HEK293 (cell line): ENCODE data around the gene DVL1.

Experiments used
- FEZF1 ChIP-seq: fragments of 450-650 bp; formaldehyde crosslinking; IDR thresholded peaks from 2 replicates; pipeline ENCODE4 v1.5.1; 2016; ENCODE audit warnings: missing biosample characterization, missing genetic modification characterization
- GLI4 ChIP-seq: fragments of 450-650 bp; formaldehyde crosslinking; IDR thresholded peaks from 2 replicates; pipeline ENCODE4 v1.5.1; 2016; ENCODE audit warnings: missing biosample characterization, missing genetic modification characterization
- HOXD13 ChIP-seq: sonication (generic); formaldehyde crosslinking; IDR thresholded peaks from 2 replicates; pipeline ENCODE4 v1.8.0; 2022; ENCODE audit warnings: missing genetic modification reagents, borderline replicate concordance
- KLF8 ChIP-seq: fragments of 450-650 bp; formaldehyde crosslinking; IDR thresholded peaks from 2 replicates; pipeline ENCODE4 v1.5.1; 2016; ENCODE audit warnings: missing biosample characterization, missing genetic modification characterization
- PRDM6 ChIP-seq: fragments of 450-650 bp; formaldehyde crosslinking; IDR thresholded peaks from 2 replicates; pipeline ENCODE4 v1.5.1; 2017; ENCODE audit warnings: missing biosample characterization, missing genetic modification characterization
- ZBTB48 ChIP-seq: fragments of 450-650 bp; formaldehyde crosslinking; IDR thresholded peaks from 2 replicates; pipeline ENCODE4 v1.5.1; 2016; ENCODE audit warnings: missing biosample characterization, missing genetic modification characterization
- ZBTB8A ChIP-seq: fragments of 450-650 bp; formaldehyde crosslinking; IDR thresholded peaks from 2 replicates; pipeline ENCODE4 v1.5.1; 2016; ENCODE audit warnings: missing biosample characterization, missing genetic modification characterization
- ZEB2 ChIP-seq: fragments of 450-650 bp; formaldehyde crosslinking; IDR thresholded peaks from 2 replicates; pipeline ENCODE4 v1.5.1; 2016; ENCODE audit warnings: missing biosample characterization, missing genetic modification characterization
- ZIC2 ChIP-seq: fragments of 450-650 bp; formaldehyde crosslinking; IDR thresholded peaks from 2 replicates; pipeline ENCODE4 v1.5.1; 2016; ENCODE audit warnings: missing biosample characterization, missing genetic modification characterization
- ZNF221 ChIP-seq: fragments of 450-650 bp; formaldehyde crosslinking; IDR thresholded peaks from 2 replicates; pipeline ENCODE4 v1.5.1; 2017; ENCODE audit warnings: missing biosample characterization, missing genetic modification characterization, borderline replicate concordance
- ZNF335 ChIP-seq: fragments of 450-650 bp; formaldehyde crosslinking; conservative IDR thresholded peaks from 2 replicates; pipeline ENCODE4 v1.5.1; 2016; ENCODE audit warnings: missing biosample characterization, missing genetic modification characterization
- ZNF518A ChIP-seq: fragments of 450-650 bp; formaldehyde crosslinking; conservative IDR thresholded peaks from 2 replicates; pipeline ENCODE4 v1.5.1; 2016; ENCODE audit warnings: low read depth, missing biosample characterization, missing genetic modification characterization
- ZNF521 ChIP-seq: fragments of 450-650 bp; formaldehyde crosslinking; IDR thresholded peaks from 2 replicates; pipeline ENCODE4 v1.5.1; 2017; ENCODE audit warnings: missing biosample characterization, mild to moderate bottlenecking, missing genetic modification characterization
- ZNF571 ChIP-seq: fragments of 450-650 bp; formaldehyde crosslinking; IDR thresholded peaks from 2 replicates; pipeline ENCODE4 v1.5.0; 2017; ENCODE audit warnings: missing biosample characterization, missing genetic modification characterization
- ZNF600 ChIP-seq: fragments of 450-650 bp; formaldehyde crosslinking; IDR thresholded peaks from 2 replicates; pipeline ENCODE4 v1.5.1; 2016; ENCODE audit warnings: missing biosample characterization, missing genetic modification characterization
- ZNF704 ChIP-seq: fragments of 450-650 bp; formaldehyde crosslinking; IDR thresholded peaks from 2 replicates; pipeline ENCODE4 v1.5.1; 2016; ENCODE audit warnings: missing biosample characterization, missing genetic modification characterization
- ZNF837 ChIP-seq: fragments of 450-650 bp; formaldehyde crosslinking; IDR thresholded peaks from 2 replicates; pipeline ENCODE4 v1.5.1; 2016; ENCODE audit warnings: missing biosample characterization, missing genetic modification characterization
- ZSCAN30 ChIP-seq: fragments of 450-650 bp; IDR thresholded peaks from 2 replicates; pipeline ENCODE4 v1.5.1; 2018; ENCODE audit warnings: missing biosample characterization, mild to moderate bottlenecking, missing genetic modification characterization, moderate library complexity
- TF ChIP-seq, protein P1 (sequence below): fragments of 450-650 bp; formaldehyde crosslinking; IDR thresholded peaks from 2 replicates; pipeline ENCODE4 v1.5.1; 2016; ENCODE audit warnings: missing biosample characterization, missing genetic modification characterization, low read depth
- TF ChIP-seq, protein P2 (sequence below): fragments of 450-650 bp; formaldehyde crosslinking; IDR thresholded peaks from 2 replicates; pipeline ENCODE4 v1.5.1; 2016; ENCODE audit warnings: missing biosample characterization, missing genetic modification characterization, borderline replicate concordance
- TF ChIP-seq, protein P3 (sequence below): fragments of 450-650 bp; formaldehyde crosslinking; conservative IDR thresholded peaks from 2 replicates; pipeline ENCODE4 v1.5.1; 2016; ENCODE audit warnings: low read depth, missing biosample characterization, missing genetic modification characterization

DVL1 gene

DNA sequence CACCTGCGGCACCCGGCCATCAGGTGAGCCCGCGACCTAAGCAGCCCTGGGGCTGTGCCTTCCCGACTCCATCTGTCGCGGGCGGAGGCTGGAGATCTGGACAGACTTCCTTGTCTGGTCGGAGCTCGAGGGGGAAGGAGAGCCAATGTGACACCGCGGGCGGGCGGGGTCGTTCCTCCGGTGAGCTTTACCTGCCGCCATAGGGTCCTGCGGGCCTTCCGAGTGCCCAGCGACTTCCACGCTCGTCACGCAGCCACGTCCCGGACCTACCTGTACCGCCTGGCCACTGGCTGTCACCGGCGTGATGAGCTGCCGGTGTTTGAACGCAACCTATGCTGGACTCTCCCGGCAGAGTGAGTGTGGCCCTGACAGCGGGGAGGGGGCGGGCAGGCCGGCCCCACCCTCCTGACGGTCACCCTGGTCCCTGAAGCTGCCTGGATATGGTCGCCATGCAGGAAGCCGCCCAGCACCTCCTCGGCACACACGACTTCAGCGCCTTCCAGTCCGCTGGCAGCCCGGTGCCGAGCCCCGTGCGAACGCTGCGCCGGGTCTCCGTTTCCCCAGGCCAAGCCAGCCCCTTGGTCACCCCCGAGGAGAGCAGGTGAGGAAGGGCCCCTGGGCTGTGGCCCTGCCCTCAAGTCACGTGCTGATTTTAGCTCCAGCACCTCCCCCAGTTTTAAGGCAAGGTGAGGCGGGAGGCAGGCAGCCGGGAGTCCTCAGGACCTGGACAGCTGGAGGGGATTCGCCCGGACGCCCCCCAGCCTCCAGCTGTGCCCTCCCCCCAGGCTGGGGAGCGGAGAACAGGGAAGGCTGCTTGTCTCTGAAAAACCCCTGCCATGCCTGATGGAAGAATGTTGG, 39.7 kb downstream of the DVL1 start (continued):
- no peak for TF ChIP-seq PRDM6 (tag by site-specific recombination)
- TF ChIP-seq ZIC2 (tag by site-specific recombination) = peak; percentile 71
- TF ChIP-seq ZEB2 = peak; percentile 78
- peak; percentile 50; the same call in 1 of the 2 replicates for TF ChIP-seq ZBTB8A
- TF ChIP-seq, protein P1, sequence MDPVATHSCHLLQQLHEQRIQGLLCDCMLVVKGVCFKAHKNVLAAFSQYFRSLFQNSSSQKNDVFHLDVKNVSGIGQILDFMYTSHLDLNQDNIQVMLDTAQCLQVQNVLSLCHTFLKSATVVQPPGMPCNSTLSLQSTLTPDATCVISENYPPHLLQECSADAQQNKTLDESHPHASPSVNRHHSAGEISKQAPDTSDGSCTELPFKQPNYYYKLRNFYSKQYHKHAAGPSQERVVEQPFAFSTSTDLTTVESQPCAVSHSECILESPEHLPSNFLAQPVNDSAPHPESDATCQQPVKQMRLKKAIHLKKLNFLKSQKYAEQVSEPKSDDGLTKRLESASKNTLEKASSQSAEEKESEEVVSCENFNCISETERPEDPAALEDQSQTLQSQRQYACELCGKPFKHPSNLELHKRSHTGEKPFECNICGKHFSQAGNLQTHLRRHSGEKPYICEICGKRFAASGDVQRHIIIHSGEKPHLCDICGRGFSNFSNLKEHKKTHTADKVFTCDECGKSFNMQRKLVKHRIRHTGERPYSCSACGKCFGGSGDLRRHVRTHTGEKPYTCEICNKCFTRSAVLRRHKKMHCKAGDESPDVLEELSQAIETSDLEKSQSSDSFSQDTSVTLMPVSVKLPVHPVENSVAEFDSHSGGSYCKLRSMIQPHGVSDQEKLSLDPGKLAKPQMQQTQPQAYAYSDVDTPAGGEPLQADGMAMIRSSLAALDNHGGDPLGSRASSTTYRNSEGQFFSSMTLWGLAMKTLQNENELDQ (tag by site-specific recombination) = no peak
- TF ChIP-seq, protein P2, sequence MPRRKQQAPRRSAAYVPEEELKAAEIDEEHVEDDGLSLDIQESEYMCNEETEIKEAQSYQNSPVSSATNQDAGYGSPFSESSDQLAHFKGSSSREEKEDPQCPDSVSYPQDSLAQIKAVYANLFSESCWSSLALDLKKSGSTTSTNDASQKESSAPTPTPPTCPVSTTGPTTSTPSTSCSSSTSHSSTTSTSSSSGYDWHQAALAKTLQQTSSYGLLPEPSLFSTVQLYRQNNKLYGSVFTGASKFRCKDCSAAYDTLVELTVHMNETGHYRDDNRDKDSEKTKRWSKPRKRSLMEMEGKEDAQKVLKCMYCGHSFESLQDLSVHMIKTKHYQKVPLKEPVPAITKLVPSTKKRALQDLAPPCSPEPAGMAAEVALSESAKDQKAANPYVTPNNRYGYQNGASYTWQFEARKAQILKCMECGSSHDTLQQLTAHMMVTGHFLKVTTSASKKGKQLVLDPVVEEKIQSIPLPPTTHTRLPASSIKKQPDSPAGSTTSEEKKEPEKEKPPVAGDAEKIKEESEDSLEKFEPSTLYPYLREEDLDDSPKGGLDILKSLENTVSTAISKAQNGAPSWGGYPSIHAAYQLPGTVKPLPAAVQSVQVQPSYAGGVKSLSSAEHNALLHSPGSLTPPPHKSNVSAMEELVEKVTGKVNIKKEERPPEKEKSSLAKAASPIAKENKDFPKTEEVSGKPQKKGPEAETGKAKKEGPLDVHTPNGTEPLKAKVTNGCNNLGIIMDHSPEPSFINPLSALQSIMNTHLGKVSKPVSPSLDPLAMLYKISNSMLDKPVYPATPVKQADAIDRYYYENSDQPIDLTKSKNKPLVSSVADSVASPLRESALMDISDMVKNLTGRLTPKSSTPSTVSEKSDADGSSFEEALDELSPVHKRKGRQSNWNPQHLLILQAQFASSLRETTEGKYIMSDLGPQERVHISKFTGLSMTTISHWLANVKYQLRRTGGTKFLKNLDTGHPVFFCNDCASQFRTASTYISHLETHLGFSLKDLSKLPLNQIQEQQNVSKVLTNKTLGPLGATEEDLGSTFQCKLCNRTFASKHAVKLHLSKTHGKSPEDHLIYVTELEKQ (tag by site-specific recombination) = no peak
- TF ChIP-seq GLI4 (tag by site-specific recombination) = no peak
- no peak for TF ChIP-seq ZNF518A (tag by site-specific recombination)
- TF ChIP-seq HOXD13 = no peak
- peak; percentile 69 for TF ChIP-seq ZNF600 (tag by site-specific recombination)
- no peak for TF ChIP-seq ZNF704 (tag by site-specific recombination)
- TF ChIP-seq ZNF521 (tag by site-specific recombination) = no peak
- TF ChIP-seq ZSCAN30 (tag by site-specific recombination) = no peak
- peak; percentile 76 for TF ChIP-seq ZBTB48 (tag by site-specific recombination)
- TF ChIP-seq KLF8 (tag by site-specific recombination) = peak; percentile 87
- TF ChIP-seq ZNF221 = no peak
- TF ChIP-seq FEZF1 (tag by site-specific recombination) = no peak
- TF ChIP-seq ZNF571 (tag by site-specific recombination) = no peak
- TF ChIP-seq ZNF837 (tag by site-specific recombination) = peak; percentile 75; the same call in 1 of the 2 replicates
- TF ChIP-seq ZNF335 = peak; percentile 65; the same call in 1 of the 2 replicates
- TF ChIP-seq, protein P3, sequence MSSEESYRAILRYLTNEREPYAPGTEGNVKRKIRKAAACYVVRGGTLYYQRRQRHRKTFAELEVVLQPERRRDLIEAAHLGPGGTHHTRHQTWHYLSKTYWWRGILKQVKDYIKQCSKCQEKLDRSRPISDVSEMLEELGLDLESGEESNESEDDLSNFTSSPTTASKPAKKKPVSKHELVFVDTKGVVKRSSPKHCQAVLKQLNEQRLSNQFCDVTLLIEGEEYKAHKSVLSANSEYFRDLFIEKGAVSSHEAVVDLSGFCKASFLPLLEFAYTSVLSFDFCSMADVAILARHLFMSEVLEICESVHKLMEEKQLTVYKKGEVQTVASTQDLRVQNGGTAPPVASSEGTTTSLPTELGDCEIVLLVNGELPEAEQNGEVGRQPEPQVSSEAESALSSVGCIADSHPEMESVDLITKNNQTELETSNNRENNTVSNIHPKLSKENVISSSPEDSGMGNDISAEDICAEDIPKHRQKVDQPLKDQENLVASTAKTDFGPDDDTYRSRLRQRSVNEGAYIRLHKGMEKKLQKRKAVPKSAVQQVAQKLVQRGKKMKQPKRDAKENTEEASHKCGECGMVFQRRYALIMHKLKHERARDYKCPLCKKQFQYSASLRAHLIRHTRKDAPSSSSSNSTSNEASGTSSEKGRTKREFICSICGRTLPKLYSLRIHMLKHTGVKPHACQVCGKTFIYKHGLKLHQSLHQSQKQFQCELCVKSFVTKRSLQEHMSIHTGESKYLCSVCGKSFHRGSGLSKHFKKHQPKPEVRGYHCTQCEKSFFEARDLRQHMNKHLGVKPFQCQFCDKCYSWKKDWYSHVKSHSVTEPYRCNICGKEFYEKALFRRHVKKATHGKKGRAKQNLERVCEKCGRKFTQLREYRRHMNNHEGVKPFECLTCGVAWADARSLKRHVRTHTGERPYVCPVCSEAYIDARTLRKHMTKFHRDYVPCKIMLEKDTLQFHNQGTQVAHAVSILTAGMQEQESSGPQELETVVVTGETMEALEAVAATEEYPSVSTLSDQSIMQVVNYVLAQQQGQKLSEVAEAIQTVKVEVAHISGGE (tag by site-specific recombination) = peak; percentile 91
